ENCODE measurements around the gene FUZ. TPM values are rescaled to one million over a fixed set of nuclear protein-coding genes. Genes with fewer than 3 reads are reported as not detected.

Gene FUZ
- polyA plus RNA-seq, 1 donor = 18.4 TPM

DNA sequence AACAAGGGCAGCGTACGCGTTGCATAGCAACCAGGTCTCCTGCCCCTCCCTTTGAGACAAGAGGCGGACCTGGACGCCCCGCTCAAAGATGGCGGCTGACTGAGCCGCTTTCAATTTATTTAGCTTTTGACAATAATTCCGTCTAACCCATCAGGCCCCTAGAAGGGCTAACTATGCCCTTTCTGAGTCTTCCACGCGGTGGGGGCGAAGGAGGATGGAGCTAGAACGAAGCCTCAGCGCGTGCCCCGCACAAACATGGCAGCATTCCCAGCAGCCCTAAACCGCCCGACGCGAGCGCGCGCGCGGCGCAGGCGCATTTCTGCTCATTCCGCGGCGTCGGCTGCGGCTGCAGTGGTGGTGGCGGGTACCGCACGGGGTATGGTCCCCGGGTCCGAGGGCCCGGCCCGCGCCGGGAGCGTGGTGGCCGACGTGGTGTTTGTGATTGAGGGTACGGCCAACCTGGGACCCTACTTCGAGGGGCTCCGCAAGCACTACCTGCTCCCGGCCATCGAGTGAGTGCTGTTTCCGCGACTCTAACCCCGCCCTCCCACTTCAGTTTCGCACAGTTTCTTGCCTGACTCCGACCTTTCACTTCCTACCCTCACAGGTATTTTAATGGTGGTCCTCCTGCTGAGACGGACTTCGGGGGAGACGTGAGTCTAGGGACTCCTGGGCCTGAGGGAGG is 5.0 kb upstream of the FUZ start, which contains the start of gene MED25:
MED25 (plus strand) TSS at position 326 of the 685 bp plus-strand sequence; CDS start at position 379, 53 bp downstream.
- Histone ChIP-seq H3K27me3 (ENCODE audit: control insufficient read depth, insufficient read depth, low read length) (no peaks in the 10 kb centered on the region), H3K4me1 (ENCODE audit: control insufficient read depth, insufficient read depth, low read length) (peaks cover 24% of the 10 kb centered on the region), H3K36me3 (ENCODE audit: control insufficient read depth, insufficient read depth, low read length) (peaks cover 11% of the 10 kb centered on the region), H3K9me3 (ENCODE audit: control insufficient read depth, low read depth, low read length) (peaks cover 4% of the 10 kb centered on the region), H3K4me3 (ENCODE audit: low read length) (peak within 1 kb of the TSS; percentile 89), H3K27ac (ENCODE audit: low read length) (peak within 1 kb of the TSS; percentile 71)
- peak; percentile 87 to 93 for DNase-seq
- WGBS (ENCODE audit: insufficient coverage, low lambda C conversion rate) = no CpG with 5 or more reads among the region's 57 CpGs

DNA sequence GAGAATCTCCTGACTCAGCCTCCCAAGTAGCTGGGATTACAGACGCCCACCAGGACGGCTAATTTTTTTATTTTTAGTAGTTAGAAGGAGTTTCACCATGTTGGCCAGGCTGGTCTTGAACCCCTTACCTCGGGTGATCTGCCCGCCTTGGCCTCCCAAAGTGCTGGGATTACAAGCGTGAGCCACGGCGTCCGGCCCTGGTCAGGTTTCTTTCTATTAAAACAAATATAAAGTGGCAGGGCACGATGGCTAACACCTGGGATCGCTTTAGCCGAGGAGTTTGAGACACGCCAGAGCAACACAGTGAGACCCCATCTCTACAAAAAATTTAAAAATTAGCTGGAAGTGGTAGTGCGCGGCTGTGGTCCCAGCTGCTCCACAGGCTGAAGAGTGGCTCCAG is 3.5 kb upstream of the FUZ start:
- Histone ChIP-seq H3K27ac (ENCODE audit: low read length) (peak overlapping the region; percentile 71), H3K4me3 (ENCODE audit: low read length) (no peak overlapping the region), H3K4me1 (ENCODE audit: control insufficient read depth, insufficient read depth, low read length) (peaks cover 29% of the 10 kb centered on the region), H3K9me3 (ENCODE audit: control insufficient read depth, low read depth, low read length) (peaks cover 4% of the 10 kb centered on the region), H3K36me3 (ENCODE audit: control insufficient read depth, insufficient read depth, low read length) (peaks cover 5% of the 10 kb centered on the region), H3K27me3 (ENCODE audit: control insufficient read depth, insufficient read depth, low read length) (no peaks in the 10 kb centered on the region)
- no peak for DNase-seq
- no CpG with 5 or more reads among the region's 14 CpGs for WGBS (ENCODE audit: insufficient coverage, low lambda C conversion rate)

DNA sequence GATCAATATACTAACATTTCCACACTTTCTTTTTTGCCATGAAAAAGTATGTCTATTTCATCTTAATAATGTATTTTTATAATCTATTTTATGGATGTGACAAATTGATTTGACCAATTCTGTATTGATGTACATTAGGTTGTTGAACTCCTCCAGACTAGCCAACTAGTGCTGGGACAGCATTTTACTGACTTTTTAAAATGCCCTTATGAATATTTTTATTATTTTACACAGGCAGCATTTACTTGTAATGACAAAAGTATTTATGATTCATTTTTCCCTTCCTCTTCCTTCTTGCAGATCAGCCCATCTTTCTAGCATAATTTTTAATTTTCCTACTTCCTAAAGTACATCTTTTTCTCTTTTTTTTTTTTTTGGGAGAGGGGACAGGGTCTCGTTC is 918 bp upstream of the FUZ start:
- no peak for DNase-seq
- Histone ChIP-seq H3K27ac (ENCODE audit: low read length) (peak overlapping the region; percentile 82), H3K4me3 (ENCODE audit: low read length) (peak overlapping the region; percentile 70), H3K36me3 (ENCODE audit: control insufficient read depth, insufficient read depth, low read length) (no peaks in the 10 kb centered on the region), H3K4me1 (ENCODE audit: control insufficient read depth, insufficient read depth, low read length) (peaks cover 20% of the 10 kb centered on the region), H3K27me3 (ENCODE audit: control insufficient read depth, insufficient read depth, low read length) (no peaks in the 10 kb centered on the region), H3K9me3 (ENCODE audit: control insufficient read depth, low read depth, low read length) (peaks cover 4% of the 10 kb centered on the region)
- WGBS (ENCODE audit: insufficient coverage, low lambda C conversion rate) = no CpG with 5 or more reads among the region's 1 CpG

DNA sequence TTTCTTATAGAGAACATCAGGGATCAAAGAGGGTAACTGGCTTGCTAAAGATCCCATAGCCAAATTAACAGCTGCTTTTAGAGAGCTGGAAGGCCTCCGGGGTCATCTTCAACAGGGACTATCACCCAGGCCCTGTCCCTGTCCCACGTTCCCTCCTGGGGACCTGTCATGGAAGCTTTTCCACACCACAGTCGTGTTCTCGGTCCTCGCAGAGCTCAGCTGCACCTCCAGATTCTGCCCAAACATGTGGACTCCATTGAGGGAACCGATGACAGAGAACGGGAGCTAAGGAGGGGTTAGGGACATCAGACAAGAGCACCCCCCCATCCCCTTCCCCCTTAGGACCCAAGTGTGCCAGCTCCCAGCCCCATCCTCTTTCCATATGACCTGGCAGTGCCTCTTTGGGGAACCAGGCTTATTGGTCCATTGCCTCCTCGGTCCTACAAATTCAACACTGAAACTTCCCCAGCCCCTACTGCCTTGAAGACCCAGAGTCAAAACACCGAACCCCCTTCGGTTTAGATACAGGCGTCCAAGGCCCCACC is 568 bp downstream of the FUZ start:
- DNase-seq = no peak
- H3K36me3 ChIP-seq (ENCODE audit: control insufficient read depth, insufficient read depth, low read length) = peaks cover 3% of the 10 kb centered on the region
- no peaks in the 10 kb centered on the region for H3K27me3 ChIP-seq (ENCODE audit: control insufficient read depth, insufficient read depth, low read length)
- H3K9me3 ChIP-seq (ENCODE audit: control insufficient read depth, low read depth, low read length) = no peaks in the 10 kb centered on the region
- peaks cover 24% of the 10 kb centered on the region for H3K4me1 ChIP-seq (ENCODE audit: control insufficient read depth, insufficient read depth, low read length)
- peak overlapping the region; percentile 82 for H3K27ac ChIP-seq (ENCODE audit: low read length)
- H3K4me3 ChIP-seq (ENCODE audit: low read length) = peak overlapping the region; percentile 70
- no CpG with 5 or more reads among the region's 11 CpGs for WGBS (ENCODE audit: insufficient coverage, low lambda C conversion rate)

DNA sequence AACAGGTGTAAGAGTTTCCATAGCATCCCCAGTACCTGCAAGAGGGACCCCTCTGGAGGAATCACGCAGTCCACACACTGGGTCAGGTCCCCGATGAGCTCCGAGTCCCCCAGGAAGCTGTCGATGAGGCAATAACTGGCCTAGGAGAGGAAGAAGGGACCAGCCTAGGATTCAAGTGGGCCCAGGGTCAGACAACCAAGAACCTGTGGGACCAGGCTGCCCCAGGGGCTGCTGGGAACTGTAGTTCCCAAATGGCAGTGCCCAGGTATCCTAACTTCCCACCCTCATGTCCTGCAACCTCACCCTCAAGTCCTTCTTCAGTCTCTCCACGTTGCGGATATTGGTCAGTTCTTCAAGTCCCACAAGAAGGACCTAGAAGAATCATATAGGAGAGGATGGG is 1.8 kb downstream of the FUZ start:
- no peaks in the 10 kb centered on the region for H3K9me3 ChIP-seq (ENCODE audit: control insufficient read depth, low read depth, low read length)
- H3K27me3 ChIP-seq (ENCODE audit: control insufficient read depth, insufficient read depth, low read length) = no peaks in the 10 kb centered on the region
- H3K36me3 ChIP-seq (ENCODE audit: control insufficient read depth, insufficient read depth, low read length) = peaks cover 8% of the 10 kb centered on the region
- H3K4me3 ChIP-seq (ENCODE audit: low read length) = no peak overlapping the region
- no peak overlapping the region for H3K27ac ChIP-seq (ENCODE audit: low read length)
- no peak for DNase-seq
- no CpG with 5 or more reads among the region's 6 CpGs for WGBS (ENCODE audit: insufficient coverage, low lambda C conversion rate)
- peaks cover 23% of the 10 kb centered on the region for H3K4me1 ChIP-seq (ENCODE audit: control insufficient read depth, insufficient read depth, low read length)

DNA sequence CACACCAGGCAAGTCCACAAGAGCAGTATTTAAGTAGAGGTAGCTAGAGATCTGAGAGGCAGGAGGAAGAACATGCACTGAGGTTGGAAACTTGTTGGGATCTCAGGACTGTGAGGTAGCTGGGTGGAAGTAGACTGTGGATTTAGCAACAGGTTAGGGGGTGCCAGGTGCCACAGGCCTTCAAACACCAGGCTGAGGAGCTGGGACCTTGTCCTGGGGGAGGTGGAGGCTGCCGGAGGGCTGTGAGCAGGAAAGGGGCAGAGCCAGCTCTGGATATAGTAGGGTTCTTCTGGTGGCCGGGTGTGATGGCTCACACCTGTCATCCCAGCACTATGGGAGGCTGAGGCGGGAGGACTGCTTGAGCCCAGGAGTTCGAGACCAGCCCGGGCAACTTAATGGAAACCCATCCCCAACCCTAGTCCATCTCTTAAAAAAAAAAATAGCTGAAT is 3.1 kb downstream of the FUZ start:
- peak overlapping the region; percentile 86 for H3K4me3 ChIP-seq (ENCODE audit: low read length)
- H3K4me1 ChIP-seq (ENCODE audit: control insufficient read depth, insufficient read depth, low read length) = peaks cover 34% of the 10 kb centered on the region
- H3K36me3 ChIP-seq (ENCODE audit: control insufficient read depth, insufficient read depth, low read length) = peaks cover 13% of the 10 kb centered on the region
- peak overlapping the region; percentile 79 for H3K27ac ChIP-seq (ENCODE audit: low read length)
- WGBS (ENCODE audit: insufficient coverage, low lambda C conversion rate) = no CpG with 5 or more reads among the region's 5 CpGs
- H3K9me3 ChIP-seq (ENCODE audit: control insufficient read depth, low read depth, low read length) = peaks cover 3% of the 10 kb centered on the region
- no peaks in the 10 kb centered on the region for H3K27me3 ChIP-seq (ENCODE audit: control insufficient read depth, insufficient read depth, low read length)
- DNase-seq = no peak

DNA sequence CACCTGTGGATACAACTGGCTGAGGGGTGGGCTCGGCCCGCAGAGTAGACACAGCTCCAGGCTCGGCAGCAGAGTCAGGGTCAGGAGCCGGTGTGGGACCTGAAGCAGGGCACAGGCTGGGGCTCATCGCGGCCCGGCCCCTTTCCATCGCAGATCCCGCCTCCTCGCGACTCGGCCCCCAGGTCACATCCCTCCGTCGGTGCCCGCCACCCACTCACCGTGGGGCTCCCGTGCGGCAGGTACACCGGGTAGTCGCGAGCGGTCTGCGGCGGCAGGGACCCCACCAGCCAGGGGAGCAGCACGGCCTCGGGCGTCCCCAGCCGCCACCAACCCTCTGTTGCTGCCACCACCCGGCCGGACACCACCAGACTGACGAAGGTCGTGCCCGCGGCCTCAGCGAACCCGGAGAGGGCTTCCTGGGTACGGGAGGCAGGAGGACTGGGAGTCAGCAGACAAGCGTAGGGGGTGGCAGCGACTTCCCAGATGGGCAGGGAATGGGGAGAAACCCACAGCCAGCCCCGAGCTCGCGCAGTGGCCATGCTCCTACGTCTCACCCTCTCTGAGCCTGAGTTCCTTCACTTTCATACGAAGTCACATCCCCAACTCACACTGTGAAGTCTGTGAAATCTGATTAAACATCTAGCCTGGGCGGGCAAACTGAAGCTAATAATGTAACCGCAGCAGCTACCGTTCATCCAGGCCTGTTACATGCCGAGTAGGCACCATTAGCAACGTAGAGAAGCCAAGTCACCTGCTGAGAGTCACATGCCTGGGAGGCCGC is 3.7 kb downstream of the FUZ start:
- Histone ChIP-seq H3K27me3 (ENCODE audit: control insufficient read depth, insufficient read depth, low read length) (no peaks in the 10 kb centered on the region), H3K9me3 (ENCODE audit: control insufficient read depth, low read depth, low read length) (peaks cover 3% of the 10 kb centered on the region), H3K36me3 (ENCODE audit: control insufficient read depth, insufficient read depth, low read length) (peaks cover 13% of the 10 kb centered on the region), H3K4me3 (ENCODE audit: low read length) (peak overlapping the region; percentile 86), H3K4me1 (ENCODE audit: control insufficient read depth, insufficient read depth, low read length) (peaks cover 35% of the 10 kb centered on the region), H3K27ac (ENCODE audit: low read length) (peak overlapping the region; percentile 79)
- no CpG with 5 or more reads among the region's 50 CpGs for WGBS (ENCODE audit: insufficient coverage, low lambda C conversion rate)
- peak; percentile 68 to 80 for DNase-seq

DNA sequence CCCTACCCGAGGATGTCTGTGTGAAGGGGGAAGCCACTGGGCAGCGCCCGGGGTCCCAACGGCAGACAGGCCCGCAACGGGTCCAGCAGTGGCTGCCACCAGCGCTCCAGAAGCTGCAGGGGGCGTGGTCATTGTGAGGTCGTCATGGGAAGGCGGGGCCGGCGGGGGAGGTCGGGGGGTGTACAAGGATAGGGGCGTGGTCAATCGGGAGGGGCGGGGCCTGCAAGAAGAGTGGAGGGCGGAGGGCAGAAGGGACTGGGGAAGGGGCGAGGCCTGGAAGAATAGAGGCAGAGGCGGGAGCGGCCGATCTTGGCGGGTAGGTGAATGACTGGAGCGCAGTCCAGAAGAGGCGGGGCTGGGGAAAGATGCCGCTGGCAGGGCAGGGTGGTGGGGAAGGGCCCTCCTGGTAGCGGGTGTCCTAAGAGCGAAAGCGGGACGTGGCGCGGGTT is 4.4 kb downstream of the FUZ start:
- DNase-seq = peak; percentile 83 to 87
- WGBS (ENCODE audit: insufficient coverage, low lambda C conversion rate) = no CpG with 5 or more reads among the region's 31 CpGs
- Histone ChIP-seq H3K27ac (ENCODE audit: low read length) (peak overlapping the region; percentile 79), H3K36me3 (ENCODE audit: control insufficient read depth, insufficient read depth, low read length) (peaks cover 15% of the 10 kb centered on the region), H3K4me3 (ENCODE audit: low read length) (peak overlapping the region; percentile 86), H3K9me3 (ENCODE audit: control insufficient read depth, low read depth, low read length) (peaks cover 3% of the 10 kb centered on the region), H3K4me1 (ENCODE audit: control insufficient read depth, insufficient read depth, low read length) (peaks cover 35% of the 10 kb centered on the region), H3K27me3 (ENCODE audit: control insufficient read depth, insufficient read depth, low read length) (no peaks in the 10 kb centered on the region)

DNA sequence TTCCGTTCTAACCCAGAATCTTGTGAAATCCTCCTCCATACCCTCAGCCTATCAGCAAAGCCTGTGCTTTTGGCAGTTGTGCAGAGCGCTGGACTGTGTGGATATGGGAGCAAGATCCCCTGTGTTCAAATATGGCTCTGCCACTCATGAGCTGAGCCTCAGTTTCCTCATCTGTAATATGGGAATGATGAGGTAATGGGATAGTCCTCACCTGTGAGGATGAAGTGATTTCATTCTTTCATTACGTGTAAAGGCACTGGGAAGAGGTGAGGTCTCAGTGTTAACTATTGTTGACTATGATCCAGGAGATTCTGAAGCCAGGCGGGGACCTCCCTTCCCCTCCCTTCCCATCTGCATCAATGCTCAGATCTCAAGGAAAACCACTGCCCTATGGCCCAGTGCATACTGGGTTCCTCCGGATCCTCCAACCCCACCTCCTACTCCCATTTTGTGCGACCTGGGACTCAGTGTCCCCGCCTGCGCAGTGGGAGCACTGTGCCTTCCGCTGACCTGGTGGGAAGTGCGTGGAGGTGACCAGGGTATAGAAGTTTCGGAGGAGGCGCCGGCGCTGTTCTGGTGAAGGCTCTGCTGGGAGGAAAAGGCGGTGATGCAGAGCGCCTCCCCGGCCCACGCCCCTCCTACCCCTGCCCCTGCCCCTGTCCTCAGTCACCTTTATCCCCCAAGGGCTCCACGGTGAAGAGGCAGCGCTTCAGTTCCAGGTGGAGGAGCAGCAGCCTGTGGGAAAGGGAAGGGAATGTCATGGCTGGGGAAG is 5.0 kb downstream of the FUZ start:
- no peak overlapping the region for H3K27ac ChIP-seq (ENCODE audit: low read length)
- no peaks in the 10 kb centered on the region for H3K27me3 ChIP-seq (ENCODE audit: control insufficient read depth, insufficient read depth, low read length)
- H3K9me3 ChIP-seq (ENCODE audit: control insufficient read depth, low read depth, low read length) = peaks cover 3% of the 10 kb centered on the region
- H3K4me1 ChIP-seq (ENCODE audit: control insufficient read depth, insufficient read depth, low read length) = peaks cover 35% of the 10 kb centered on the region
- H3K36me3 ChIP-seq (ENCODE audit: control insufficient read depth, insufficient read depth, low read length) = peaks cover 21% of the 10 kb centered on the region
- H3K4me3 ChIP-seq (ENCODE audit: low read length) = peak overlapping the region; percentile 86
- no CpG with 5 or more reads among the region's 20 CpGs for WGBS (ENCODE audit: insufficient coverage, low lambda C conversion rate)
- DNase-seq = no peak
